Hematopoietic multipotent progenitor cell treated with erythropoietin and hydrocortisone succinate and interleukin-3 and kit ligand, for 8 days (in vitro differentiated cells): ENCODE results near the gene SLC15A1.

ENCODE experiments used
- DNase-seq: peaks from one replicate; pipeline ENCODE4 v3.0.0-alpha.2; 2015

The SLC15A1 gene, protein sequence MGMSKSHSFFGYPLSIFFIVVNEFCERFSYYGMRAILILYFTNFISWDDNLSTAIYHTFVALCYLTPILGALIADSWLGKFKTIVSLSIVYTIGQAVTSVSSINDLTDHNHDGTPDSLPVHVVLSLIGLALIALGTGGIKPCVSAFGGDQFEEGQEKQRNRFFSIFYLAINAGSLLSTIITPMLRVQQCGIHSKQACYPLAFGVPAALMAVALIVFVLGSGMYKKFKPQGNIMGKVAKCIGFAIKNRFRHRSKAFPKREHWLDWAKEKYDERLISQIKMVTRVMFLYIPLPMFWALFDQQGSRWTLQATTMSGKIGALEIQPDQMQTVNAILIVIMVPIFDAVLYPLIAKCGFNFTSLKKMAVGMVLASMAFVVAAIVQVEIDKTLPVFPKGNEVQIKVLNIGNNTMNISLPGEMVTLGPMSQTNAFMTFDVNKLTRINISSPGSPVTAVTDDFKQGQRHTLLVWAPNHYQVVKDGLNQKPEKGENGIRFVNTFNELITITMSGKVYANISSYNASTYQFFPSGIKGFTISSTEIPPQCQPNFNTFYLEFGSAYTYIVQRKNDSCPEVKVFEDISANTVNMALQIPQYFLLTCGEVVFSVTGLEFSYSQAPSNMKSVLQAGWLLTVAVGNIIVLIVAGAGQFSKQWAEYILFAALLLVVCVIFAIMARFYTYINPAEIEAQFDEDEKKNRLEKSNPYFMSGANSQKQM

DNA sequence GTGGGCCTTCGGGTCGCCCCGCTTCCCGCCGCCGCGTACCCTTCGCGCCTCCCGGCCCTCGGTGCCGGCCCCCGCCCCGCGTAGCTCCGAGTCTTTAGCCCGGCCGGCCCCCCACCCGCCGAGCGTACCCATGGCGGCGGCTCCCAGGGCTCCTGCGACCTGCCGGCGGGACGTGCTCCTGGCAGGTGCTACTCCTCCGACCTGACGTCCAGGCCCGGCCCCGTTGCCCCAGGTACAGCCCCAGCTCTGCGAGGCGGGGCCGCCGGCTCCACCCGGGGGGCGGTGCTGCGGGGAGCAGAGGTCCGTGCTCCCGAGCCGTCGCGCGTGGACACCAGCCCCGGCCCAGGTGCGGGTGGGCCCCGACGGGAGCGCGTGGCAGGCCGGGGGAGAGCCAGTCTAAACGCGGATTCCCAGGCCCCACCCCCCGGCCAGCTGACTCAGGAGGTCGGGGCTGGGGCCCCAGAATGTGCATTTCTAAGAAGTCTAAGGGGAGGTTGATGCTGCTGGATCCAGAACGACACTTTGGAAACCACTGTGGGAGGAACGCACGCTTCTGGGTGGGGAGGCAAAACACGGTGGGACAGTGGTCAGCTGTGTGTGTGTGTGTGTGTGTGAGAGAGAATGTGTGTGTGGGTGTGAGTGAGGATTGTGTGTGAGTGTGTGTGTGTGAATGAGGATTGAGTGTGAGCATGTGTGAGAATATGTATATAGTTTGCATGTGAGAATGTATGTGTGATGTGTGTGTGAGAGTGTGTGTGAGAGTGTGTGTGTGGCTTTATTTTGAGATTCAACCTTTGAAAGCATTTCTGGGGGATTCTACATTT, at the start of gene SLC15A1:
SLC15A1 (minus strand) TSS at position 206 of the 824 bp plus-strand sequence; CDS start at position 132, 74 bp downstream.
- no peak for DNase-seq

- DNase-seq: no peak
These were observed 49.4 kb upstream of the SLC15A1 start for GRCh38 chr13:98801626-98802418.

GRCh38 chr13:98800078-98800477, 47.6 kb upstream of the SLC15A1 start:
- DNase-seq: no peak

DNA sequence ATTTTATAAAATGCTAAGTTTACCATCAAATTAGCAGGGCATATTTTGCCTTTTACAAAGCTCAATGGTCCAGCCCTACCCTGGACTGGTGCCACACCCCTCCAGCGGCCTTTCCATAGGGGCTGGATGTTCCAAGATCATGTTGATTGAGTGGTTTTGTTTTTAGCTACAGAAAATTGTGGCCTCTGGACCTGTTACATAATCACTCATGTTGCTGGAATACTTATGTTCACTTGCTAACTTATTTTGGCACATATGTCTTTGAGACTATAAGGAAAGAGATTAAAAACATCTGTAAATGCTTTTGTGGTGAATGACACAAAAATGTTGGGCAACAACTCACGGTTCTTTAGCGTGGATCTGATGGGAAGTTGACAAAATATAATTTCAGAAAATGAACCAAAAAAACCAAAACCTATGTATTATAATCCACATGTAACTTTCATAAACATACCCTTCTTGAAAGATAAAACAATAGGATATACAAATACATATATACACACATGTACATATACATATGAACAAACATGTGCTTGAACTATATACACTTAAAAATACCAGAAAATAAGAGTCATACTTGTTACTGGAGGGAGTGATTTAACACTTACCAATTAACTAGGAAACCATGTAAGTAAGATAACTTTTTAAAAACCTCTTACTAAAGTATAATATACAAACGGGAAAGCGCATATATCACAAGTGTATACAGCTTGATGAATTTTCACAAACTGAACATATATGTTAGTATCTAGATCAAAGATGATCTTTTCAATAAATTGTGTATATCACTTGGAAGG, 46.6 kb upstream of the SLC15A1 start:
- no peak for DNase-seq

- DNase-seq: no peak
These were observed 45.0 kb upstream of the SLC15A1 start for GRCh38 chr13:98797456-98797855.

DNA sequence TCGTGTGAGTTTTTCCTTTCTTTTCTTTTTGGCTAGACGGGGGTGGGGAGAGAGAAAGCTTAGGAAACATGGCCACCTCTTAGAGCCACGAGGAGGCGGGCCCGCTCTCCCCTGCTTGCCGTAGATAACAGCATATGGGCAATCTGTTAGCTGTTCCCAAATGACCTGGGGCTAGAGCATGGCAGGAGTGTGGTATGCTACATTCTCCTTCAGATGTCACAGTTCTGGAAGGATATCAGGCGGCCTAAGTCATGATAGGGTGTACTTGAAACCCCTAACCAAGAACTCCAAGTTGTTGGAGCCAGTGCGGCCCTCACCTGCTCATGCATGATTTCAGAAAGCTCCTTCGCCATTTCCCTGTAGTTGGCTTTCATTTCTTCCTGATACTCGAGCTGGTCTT, 44.3 kb upstream of the SLC15A1 start:
- peak; percentile 78 for DNase-seq

- no peak for DNase-seq
These were observed 43.7 kb upstream of the SLC15A1 start for GRCh38 chr13:98796191-98796590.

DNA sequence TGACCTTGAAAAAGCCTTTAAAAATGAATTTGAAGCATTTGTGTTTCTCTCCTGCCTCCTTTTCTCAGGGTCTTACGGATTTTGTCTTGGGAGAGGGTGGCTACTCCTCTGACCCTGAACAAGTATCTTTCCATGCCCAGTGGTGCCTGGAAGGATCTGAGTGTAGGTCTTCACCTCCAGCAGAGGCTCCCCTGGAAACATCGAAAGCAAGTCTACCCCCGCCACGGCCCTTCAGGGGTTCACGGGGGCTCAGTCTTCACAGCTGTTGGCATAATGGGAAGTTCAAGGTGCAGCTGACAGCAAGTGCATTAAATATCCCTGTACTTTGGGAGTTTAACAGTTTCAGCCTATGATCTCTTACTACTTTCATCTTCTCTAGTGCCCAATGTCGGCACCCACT, 42.7 kb upstream of the SLC15A1 start:
- DNase-seq: no peak

GRCh38 chr13:98794498-98794897, 42.0 kb upstream of the SLC15A1 start:
- no peak for DNase-seq

DNA sequence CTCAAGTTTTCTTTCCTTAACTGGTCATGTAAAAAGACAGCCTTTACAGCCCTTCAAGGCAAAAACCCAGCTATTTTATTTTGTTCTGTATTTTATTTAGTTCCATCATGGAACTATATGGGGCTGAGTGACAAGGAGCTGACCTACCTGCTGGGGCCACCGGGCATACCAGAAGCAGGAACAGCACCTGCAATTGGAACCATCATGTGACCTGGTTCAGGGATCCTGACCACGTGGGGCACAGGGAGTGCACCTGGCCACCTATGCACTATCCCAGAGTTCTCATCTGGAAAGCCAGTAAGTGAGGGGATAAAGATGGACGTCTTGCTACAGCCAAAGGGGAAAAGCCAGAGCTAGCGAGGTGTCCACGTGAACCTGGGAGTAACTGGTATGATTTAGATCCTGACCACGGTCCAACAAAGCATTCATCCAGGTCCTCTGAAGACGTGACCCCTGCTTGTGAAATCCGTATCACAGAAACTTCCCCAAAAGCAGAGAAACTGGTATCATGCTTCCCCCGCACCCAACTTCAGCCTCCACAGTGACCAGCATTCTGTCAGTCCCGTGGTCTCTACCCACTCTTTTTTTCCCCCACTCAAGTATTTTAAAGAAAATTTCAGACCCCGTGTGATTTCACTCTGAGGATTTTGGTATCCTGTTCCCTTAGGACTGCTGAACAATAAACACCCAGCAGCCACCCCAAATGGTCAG, 40.5 kb upstream of the SLC15A1 start:
- DNase-seq: no peak

DNA sequence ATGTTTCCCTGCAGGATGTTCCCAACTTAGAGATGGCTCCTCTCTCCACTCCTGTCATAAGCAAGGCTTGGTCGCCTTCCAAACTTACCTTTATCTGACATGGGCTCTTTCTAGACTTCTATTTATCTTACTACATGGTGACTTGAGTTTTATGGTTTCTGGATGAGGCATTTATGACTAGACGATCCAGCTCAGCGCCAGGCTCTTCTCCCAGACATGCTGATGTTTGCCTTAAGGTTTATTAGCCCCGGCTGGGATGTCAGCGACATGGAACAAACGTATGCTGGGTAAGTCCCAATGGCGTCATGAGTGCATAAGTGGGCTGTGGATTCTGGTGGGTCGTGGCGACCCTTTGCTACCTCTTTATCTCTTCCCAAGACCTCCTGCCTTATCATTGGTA, 39.8 kb upstream of the SLC15A1 start:
- no peak for DNase-seq

DNA sequence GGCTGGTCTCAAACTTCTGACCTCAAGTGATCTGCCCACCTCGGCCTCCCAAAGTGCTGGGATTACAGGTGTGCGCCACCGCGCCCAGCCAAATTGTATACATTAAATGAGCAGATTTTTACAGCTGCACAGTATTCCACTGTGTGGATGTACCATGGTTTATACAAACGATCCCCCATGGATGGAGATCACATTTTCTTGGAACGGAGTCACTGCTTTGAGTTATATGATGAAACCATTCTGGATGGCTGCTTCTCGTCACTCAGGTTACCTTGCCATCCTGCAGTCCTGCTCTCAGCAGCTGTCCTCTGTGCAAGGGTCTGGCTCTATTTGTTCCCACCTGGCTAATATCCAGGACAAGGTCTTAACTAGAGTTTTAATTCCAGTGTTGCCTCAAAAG, 39.1 kb upstream of the SLC15A1 start:
- no peak for DNase-seq

DNA sequence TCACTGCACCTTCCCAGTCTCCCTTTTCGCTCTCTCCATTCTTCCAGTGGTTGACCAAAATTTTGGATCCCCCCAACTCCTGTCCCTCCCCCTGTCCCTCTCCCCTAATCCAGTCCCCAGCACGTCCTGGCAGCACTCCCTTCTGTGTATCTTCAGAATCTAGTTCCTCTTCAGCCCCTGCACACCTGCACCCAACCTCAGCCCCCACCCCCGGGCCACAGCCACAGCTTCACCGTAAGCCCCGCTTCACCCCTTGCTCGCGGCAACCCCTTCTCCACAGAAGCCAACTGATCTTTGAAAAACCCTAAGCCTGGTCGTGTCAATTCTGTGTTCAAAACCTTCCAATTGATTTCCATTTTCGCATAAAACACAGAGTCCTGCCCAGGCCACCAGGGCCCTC, 35.5 kb upstream of the SLC15A1 start:
- no peak for DNase-seq

- DNase-seq: no peak
These were observed 34.7 kb upstream of the SLC15A1 start for GRCh38 chr13:98787173-98787572.

- DNase-seq: no peak
These were observed 33.6 kb upstream of the SLC15A1 start for GRCh38 chr13:98786023-98786422.

DNA sequence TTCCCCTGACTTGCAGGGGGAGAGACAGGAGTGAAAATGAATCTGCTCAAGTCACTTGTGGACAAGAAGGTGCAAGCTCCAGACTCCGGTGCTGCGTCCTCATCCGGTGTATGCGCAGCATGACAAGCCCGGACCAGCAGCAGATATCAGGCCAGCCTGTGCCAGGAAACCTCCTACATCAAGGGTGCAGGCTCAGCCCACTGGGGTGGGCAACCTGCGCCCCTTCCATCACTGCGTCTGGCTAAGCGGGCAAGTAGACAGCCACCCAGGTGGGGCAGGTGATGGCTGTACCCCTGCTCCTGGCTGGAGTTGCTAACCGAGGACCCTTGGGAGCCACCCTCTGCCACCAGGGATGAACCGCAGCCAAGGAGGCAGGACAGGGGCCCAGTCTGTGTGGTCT, 32.9 kb upstream of the SLC15A1 start:
- no peak for DNase-seq

GRCh38 chr13:98784666-98785065, 32.2 kb upstream of the SLC15A1 start:
- no peak for DNase-seq

GRCh38 chr13:98783856-98784478, 31.5 kb upstream of the SLC15A1 start:
- DNase-seq: no peak

- DNase-seq: no peak
These were observed 30.2 kb upstream of the SLC15A1 start for GRCh38 chr13:98782654-98783053.

DNA sequence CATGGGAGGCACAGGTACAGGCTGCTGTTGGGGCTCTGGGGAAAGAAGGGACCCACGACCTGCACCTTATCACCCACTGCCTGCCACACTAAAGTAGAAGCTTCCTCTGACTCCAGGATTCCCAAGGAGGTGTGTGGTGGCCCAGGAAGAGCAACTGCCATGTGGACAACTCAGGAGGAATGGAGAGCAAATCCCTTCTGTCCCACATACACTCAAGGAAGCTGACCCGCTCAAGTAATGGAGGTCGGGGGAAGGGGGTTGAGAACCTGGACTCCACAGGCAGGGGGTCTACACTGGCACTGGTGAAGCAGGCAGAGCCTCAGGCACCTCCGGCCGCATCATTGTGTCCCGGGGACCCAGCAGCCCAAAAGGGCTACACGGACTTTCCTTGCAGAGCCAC, 29.4 kb upstream of the SLC15A1 start:
- DNase-seq: no peak

DNA sequence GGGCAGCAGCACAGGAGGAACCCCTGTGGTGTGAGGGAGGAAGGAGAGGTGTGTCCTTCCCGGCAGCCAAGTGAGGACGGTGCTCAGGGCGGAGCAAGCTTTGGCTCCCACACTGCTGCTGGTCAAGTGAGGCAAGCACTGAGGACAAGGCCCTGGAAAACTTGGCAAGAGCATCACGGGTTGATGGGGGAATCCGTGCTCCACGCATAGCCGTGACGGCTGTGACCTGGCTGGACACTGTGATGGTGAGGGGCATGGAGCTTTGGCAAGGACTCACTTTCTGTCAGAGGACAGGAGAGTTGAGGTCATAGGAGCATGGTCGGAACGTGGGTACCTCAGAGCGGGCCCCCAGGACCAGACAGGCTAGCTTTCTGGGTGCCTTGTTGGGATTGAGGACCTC, 29.0 kb upstream of the SLC15A1 start:
- no peak for DNase-seq
